ENCODE results near the gene STX17.

Gene STX17

GRCh38 chr9:99911600-99911999 lies 5.1 kb downstream of the STX17 start:
- no peak for DNase-seq

- no peak for DNase-seq
These were observed 10.2 kb downstream of the STX17 start for GRCh38 chr9:99916650-99917049.

- DNase-seq = no peak
These were observed 11.7 kb downstream of the STX17 start for GRCh38 chr9:99918134-99918533.

- DNase-seq = no peak
These were observed 13.5 kb downstream of the STX17 start for GRCh38 chr9:99919930-99920329.

GRCh38 chr9:99921875-99922710 lies 15.6 kb downstream of the STX17 start:
- peak; percentile 40 for DNase-seq

GRCh38 chr9:99922711-99923030 lies 16.2 kb downstream of the STX17 start:
- DNase-seq = no peak

GRCh38 chr9:99925541-99925940 lies 19.1 kb downstream of the STX17 start:
- DNase-seq = no peak

DNA sequence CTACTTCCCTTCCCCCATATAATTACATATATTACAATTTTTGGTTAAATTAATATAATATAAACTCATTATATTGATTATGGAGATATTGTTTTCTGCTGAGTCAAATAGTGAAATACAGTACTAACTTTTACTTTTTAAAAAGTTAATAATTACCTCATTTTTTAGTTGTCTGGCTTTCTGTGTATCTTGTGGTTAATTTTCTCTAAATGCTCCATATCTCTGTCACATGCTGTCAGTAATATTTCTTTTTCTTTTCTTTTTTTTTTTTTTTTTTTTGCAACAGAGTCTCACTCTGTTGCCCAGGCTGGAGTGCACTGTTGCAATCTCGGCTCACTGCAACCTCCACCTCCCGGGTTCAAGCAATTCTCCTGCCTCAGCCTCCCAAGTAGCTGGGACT lies 23.2 kb downstream of the STX17 start:
- DNase-seq = no peak

- no peak for DNase-seq
These were observed 24.8 kb downstream of the STX17 start for GRCh38 chr9:99931155-99931840.

- no peak for DNase-seq
These were observed 30.6 kb downstream of the STX17 start for GRCh38 chr9:99936947-99937587.

- no peak for DNase-seq
These were observed 40.9 kb downstream of the STX17 start for GRCh38 chr9:99947395-99947794.

GRCh38 chr9:99948482-99948881 lies 42.0 kb downstream of the STX17 start:
- DNase-seq = no peak

DNA sequence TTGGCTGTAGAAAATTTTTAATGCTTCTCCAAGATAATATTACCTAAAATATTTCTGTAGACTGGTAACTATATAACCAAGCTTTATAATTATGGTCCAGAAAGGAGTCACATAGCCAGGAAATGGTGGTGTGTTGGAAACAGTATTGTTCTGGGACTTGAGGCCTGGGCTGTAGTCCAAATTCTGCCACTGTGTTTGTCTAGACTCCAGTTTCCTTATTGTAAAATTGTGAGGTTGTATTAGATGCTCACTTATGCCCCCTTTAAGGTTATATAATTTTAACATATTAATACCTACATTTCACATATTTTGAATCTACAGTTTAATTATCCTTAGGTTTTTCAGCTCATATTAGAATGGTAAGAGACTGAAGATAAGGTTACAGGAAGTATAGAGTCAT lies 42.4 kb downstream of the STX17 start:
- peak; percentile 8 for DNase-seq

GRCh38 chr9:99953861-99954507 lies 47.5 kb downstream of the STX17 start:
- peak; percentile 21 for DNase-seq

DNA sequence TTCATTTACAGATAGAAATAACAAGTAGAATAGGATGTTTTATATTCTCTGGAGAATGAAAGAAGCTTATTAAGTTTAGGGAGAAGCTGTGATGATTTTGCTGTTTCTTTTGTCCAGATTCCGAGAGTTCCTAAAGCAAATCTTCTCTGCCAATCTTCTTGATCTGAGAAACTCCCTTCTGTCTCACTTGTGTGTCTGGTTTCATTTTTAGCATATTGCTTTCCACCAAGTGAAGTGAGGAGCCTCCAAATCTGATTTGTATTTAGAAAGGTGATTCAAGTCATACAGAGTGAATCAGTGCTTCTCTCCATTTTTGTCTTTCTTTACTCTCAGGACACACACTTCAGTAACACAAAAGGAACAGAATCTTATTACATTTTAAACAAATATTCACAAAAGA lies 48.4 kb downstream of the STX17 start:
- DNase-seq = no peak

DNA sequence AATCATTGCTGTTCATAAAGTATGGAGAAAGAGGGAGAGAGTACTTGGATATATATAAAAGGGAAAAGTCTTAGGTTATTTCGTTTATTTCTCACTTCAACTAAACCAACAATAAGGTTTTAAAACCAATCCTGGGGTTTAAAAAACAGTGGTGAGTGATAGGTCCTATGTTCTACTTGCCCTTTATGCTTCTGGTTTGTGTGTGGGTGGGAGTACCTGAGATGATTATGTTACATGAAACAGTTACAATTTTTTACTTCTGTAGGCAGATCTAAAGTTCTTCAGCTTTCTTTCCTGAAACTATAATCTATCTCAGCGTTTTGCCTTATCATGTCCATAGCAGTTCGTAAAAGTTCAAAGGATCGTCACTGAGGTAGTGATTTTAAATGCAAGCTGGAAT lies 49.2 kb downstream of the STX17 start:
- no peak for DNase-seq

DNA sequence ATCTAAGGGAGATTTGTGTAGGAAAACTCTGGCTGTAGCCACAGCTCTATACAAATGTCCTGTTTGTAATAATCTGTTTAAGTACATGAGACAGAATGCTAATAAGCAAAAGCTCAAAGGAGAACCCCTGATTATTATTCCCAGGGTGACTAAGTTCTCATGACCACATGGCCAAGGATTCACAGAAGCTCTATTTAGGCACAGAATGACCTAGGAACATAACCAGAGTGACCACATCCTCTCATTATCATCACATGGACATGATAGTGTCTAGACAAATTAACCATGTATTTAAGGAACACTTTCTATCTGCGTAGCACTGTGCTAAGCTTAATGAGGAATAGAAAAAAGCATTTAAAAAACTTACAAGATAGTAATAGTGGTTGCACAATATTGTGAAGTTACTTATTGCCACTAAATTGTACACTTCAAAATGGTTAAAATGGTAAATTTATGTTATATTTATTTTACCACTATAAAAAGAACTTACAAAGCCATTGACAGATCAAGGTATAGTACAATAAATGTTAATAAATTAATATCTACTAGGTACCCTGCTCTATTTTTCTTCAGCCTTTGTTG lies 56.3 kb downstream of the STX17 start:
- no peak for DNase-seq

- no peak for DNase-seq
These were observed 57.9 kb downstream of the STX17 start for GRCh38 chr9:99964336-99964735.

DNA sequence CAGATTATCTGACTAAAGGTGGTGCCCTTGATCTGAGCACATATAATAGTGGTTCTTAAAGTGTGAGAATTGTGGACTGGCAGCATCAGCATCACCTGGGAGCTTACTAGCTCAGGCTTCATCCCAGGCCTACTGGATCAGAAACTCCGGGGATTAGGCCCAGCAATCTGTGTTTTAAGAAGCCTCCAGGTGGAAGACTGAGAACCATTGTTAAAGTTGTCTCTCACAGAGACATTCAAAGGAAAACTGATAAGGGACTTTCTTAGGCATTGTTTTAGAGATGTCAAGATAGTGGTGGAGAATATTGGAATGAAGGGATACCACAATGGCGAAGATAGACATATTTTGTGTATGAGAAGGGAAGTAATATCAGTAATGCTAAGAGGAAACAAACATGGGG lies 59.5 kb downstream of the STX17 start:
- DNase-seq = no peak

DNA sequence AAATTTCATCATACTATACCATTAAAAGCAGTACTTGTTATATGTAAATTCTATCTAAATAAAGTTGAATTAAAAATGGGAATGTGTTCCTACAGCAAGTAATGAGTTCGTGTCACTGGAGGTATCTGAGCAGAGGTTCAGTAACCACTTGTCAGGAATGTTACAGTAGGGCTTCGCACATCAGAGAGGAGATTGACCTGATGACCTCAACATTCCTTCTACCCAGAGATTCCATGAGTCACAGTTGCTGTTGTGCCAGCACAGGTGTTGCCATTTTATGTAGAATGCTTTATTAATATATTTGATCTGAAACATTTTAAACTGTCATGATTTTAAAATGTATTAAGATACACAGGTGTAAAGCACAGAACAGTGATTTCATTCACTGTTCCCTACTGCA lies 60.3 kb downstream of the STX17 start:
- DNase-seq = no peak

DNA sequence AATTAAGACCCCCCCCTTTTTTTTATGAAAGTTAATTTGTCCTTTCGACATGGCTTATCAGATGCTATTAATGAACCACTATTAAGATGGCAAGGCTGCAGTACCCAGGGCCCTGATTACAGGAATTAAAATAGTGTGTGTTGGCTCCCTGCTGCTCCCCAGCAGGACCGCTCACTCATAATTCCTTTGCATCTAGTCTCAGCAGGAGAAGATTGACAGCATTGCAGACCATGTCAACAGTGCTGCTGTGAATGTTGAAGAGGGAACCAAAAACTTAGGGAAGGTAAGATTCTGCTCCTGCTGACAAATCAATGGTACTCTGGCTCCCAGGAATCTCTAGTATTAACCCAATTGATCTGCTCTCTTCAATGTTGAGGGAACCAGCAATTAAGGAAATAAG lies 61.0 kb downstream of the STX17 start:
- DNase-seq = no peak

GRCh38 chr9:99970481-99970880 lies 64.0 kb downstream of the STX17 start:
- no peak for DNase-seq

DNA sequence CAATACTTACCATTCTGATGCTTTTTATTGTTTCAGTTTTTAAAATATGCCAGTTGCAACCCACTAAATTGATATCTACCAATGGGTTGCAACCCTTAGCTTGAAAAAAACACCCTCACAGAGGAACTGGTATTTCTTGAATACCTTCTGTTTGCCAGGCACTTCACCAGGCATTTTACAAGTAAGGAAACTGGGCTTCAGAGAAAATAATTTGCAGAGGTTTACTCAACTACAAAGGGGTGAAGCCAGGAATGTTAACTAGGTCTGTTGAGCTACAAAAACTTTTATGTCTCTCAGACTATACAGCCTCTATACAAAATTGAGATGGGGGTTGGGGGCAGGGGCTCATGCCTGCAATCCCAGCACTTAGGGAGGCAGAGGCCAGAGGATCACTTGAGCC lies 65.0 kb downstream of the STX17 start:
- DNase-seq = no peak

All from hematopoietic multipotent progenitor cell treated with erythropoietin and hydrocortisone succinate and interleukin-3 and kit ligand, for 6 days (in vitro differentiated cells).